Activated naive CD8-positive, alpha-beta T cell treated with anti-CD3 and anti-CD28 coated beads for 36 hours (primary cell): ENCODE data around the gene OLFML2A. TPM values are rescaled to one million over a fixed set of nuclear protein-coding genes. Genes with fewer than 3 reads are reported as not detected.
"Not testable (repeated sequence)": the region's sequence is repeated elsewhere in the genome, so short reads cannot be mapped to it uniquely, and the experiment has no call there.

ENCODE experiments used
- DNase-seq: peaks from one replicate; pipeline ENCODE4 v3.0.0; 2021
- H3K27ac Mint-ChIP-seq: one replicate; pipeline ENCODE4 v1.8.0; 2022; ENCODE audit warnings: mild to moderate bottlenecking, moderate library complexity, mixed read lengths
- H3K27me3 Mint-ChIP-seq: one replicate; pipeline ENCODE4 v1.8.0; 2022; ENCODE audit warnings: mild to moderate bottlenecking, mixed read lengths
- H3K36me3 Mint-ChIP-seq: one replicate; pipeline ENCODE4 v1.8.0; 2021; ENCODE audit warnings: mild to moderate bottlenecking, mixed read lengths
- H3K4me1 Mint-ChIP-seq: one replicate; pipeline ENCODE4 v1.8.0; 2021; ENCODE audit warnings: mixed read lengths
- H3K4me3 Mint-ChIP-seq: one replicate; pipeline ENCODE4 v1.8.0; 2022; ENCODE audit warnings: mild to moderate bottlenecking, moderate library complexity, mixed read lengths
- H3K9me3 Mint-ChIP-seq: one replicate; pipeline ENCODE4 v1.8.0; 2022; ENCODE audit warnings: mixed read lengths
- total RNA-seq, 2 experiments: library from RNA; stranded (reverse); gene quantifications; one replicate each; pipeline ENCODE4 v1.2.3, GENCODE V29; 2021

The OLFML2A gene
- not detected for total RNA-seq

GRCh38 chr9:124776954-124777648, at the start of gene OLFML2A:
Gene OLFML2A, plus strand, starts transcription at chr9:124777133. Its CDS starts 138 bp downstream, at chr9:124777271.
- peaks cover 19% of the 10 kb centered on the region for H3K4me1 Mint-ChIP-seq
- DNase-seq: peak; percentile 41
- no peaks in the 10 kb centered on the region for H3K9me3 Mint-ChIP-seq
- peak within 1 kb of the TSS; percentile 54 for H3K4me3 Mint-ChIP-seq
- H3K27me3 Mint-ChIP-seq: peaks cover 59% of the 10 kb centered on the region
- no peak within 1 kb of the TSS for H3K27ac Mint-ChIP-seq
- no peaks in the 10 kb centered on the region for H3K36me3 Mint-ChIP-seq

GRCh38 chr9:124730772-124731171, 46.2 kb upstream of the OLFML2A start:
- Mint-ChIP-seq H3K4me1 (peaks cover 13% of the 10 kb centered on the region), H3K36me3 (no peaks in the 10 kb centered on the region), H3K4me3 (no peak overlapping the region), H3K27ac (no peak overlapping the region), H3K27me3 (peaks cover 21% of the 10 kb centered on the region), H3K9me3 (no peaks in the 10 kb centered on the region)
- DNase-seq: no peak

- H3K4me1 Mint-ChIP-seq: peaks cover 15% of the 10 kb centered on the region
These were observed 42.8 kb upstream of the OLFML2A start for GRCh38 chr9:124733964-124734740.

GRCh38 chr9:124734741-124735083, 42.2 kb upstream of the OLFML2A start:
- Mint-ChIP-seq H3K27me3 (peaks cover 24% of the 10 kb centered on the region), H3K4me1 (peaks cover 15% of the 10 kb centered on the region)
- H3K4me3 Mint-ChIP-seq, H3K27ac Mint-ChIP-seq, H3K36me3 Mint-ChIP-seq, DNase-seq, H3K9me3 Mint-ChIP-seq: not testable (repeated sequence)

More at GRCh38 chr9:124733964-124734740, 42.8 kb upstream of the OLFML2A start:
- Mint-ChIP-seq H3K27ac (no peak overlapping the region), H3K9me3 (no peaks in the 10 kb centered on the region), H3K36me3 (no peaks in the 10 kb centered on the region), H3K27me3 (peaks cover 24% of the 10 kb centered on the region), H3K4me3 (no peak overlapping the region)
- no peak for DNase-seq

GRCh38 chr9:124735121-124735520, 41.8 kb upstream of the OLFML2A start:
- no peak overlapping the region for H3K27ac Mint-ChIP-seq
- H3K4me3 Mint-ChIP-seq: no peak overlapping the region
- no peaks in the 10 kb centered on the region for H3K36me3 Mint-ChIP-seq
- DNase-seq: peak; percentile 5
- H3K9me3 Mint-ChIP-seq: no peaks in the 10 kb centered on the region
- peaks cover 15% of the 10 kb centered on the region for H3K4me1 Mint-ChIP-seq
- peaks cover 20% of the 10 kb centered on the region for H3K27me3 Mint-ChIP-seq

GRCh38 chr9:124738075-124738474, 38.9 kb upstream of the OLFML2A start:
- H3K27ac Mint-ChIP-seq, DNase-seq, H3K4me3 Mint-ChIP-seq, H3K9me3 Mint-ChIP-seq, H3K36me3 Mint-ChIP-seq: not testable (repeated sequence)
- Mint-ChIP-seq H3K27me3 (peaks cover 13% of the 10 kb centered on the region), H3K4me1 (peaks cover 15% of the 10 kb centered on the region)

GRCh38 chr9:124739360-124739759, 37.6 kb upstream of the OLFML2A start:
- Mint-ChIP-seq H3K27me3 (peaks cover 14% of the 10 kb centered on the region), H3K4me3 (no peak overlapping the region), H3K36me3 (no peaks in the 10 kb centered on the region), H3K9me3 (no peaks in the 10 kb centered on the region), H3K4me1 (peaks cover 13% of the 10 kb centered on the region), H3K27ac (no peak overlapping the region)
- DNase-seq: no peak

GRCh38 chr9:124741149-124741548, 35.8 kb upstream of the OLFML2A start:
- no peak for DNase-seq
- H3K27ac Mint-ChIP-seq: no peak overlapping the region
- no peak overlapping the region for H3K4me3 Mint-ChIP-seq
- H3K27me3 Mint-ChIP-seq: peaks cover 22% of the 10 kb centered on the region
- H3K4me1 Mint-ChIP-seq: peaks cover 2% of the 10 kb centered on the region
- H3K36me3 Mint-ChIP-seq: no peaks in the 10 kb centered on the region
- H3K9me3 Mint-ChIP-seq: no peaks in the 10 kb centered on the region

DNA sequence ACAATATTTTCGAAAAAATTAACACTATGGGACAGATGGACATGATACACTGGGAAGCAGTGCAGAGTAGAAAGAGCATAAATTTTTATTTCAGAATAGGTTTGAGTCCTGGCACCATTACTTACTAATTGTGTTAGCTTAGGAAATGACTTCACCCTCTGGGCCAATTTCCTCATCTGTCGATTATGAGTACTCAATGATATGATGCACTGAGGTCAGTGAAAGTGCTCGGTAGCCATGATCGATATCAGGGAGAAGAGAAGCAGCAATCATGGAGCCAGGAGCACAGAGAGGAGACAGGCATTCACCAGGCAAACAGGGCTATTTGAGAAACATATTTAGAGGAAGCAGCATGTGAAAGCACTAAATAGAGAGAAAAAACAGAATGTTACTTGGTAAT, 35.3 kb upstream of the OLFML2A start:
- H3K27me3 Mint-ChIP-seq: peaks cover 25% of the 10 kb centered on the region

GRCh38 chr9:124742940-124743339, 34.0 kb upstream of the OLFML2A start:
- Mint-ChIP-seq H3K4me1 (peaks cover 2% of the 10 kb centered on the region), H3K4me3 (no peak overlapping the region), H3K27me3 (peaks cover 34% of the 10 kb centered on the region), H3K36me3 (no peaks in the 10 kb centered on the region), H3K27ac (no peak overlapping the region), H3K9me3 (no peaks in the 10 kb centered on the region)
- no peak for DNase-seq

More for the DNA sequence above, 35.3 kb upstream of the OLFML2A start:
- no peak overlapping the region for H3K27ac Mint-ChIP-seq
- H3K4me3 Mint-ChIP-seq: no peak overlapping the region
- H3K9me3 Mint-ChIP-seq: no peaks in the 10 kb centered on the region
- H3K36me3 Mint-ChIP-seq: no peaks in the 10 kb centered on the region
- no peak for DNase-seq
- H3K4me1 Mint-ChIP-seq: peaks cover 2% of the 10 kb centered on the region

DNA sequence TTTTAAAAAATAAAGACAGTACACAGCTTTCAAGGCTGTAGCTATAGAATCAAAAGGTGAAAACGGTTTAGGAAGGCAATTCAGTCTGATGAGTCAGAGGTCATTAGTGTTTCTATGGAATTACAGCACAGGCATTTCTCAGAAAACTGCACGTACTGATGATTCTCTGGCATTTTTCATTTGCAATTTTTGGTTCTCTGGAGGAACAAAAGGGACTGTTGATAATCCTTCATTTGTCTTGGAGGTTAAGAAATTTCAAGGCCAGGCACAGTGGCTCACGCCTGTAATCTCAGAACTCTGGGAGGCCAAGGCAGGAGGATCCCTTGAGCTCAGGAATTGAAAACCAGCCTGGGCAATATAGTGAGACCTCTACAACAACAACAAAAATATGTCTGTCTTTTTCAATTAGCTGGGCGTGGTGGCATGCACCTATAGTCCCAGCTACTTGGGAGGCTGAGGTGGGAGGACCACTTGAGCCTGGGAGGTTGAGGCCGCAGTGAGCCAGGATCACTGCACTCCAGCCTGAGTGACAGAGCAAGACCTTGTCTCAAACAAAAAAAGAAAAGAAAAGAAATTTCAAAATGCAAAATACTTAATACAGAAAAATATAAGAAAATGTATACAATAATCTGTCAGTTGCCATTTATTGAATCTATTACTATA, 33.1 kb upstream of the OLFML2A start:
- Mint-ChIP-seq H3K27ac (no peak overlapping the region), H3K4me1 (peaks cover 2% of the 10 kb centered on the region), H3K36me3 (no peaks in the 10 kb centered on the region), H3K27me3 (peaks cover 35% of the 10 kb centered on the region), H3K9me3 (no peaks in the 10 kb centered on the region), H3K4me3 (no peak overlapping the region)
- no peak for DNase-seq

- H3K27me3 Mint-ChIP-seq: peaks cover 53% of the 10 kb centered on the region
- DNase-seq: no peak
- H3K27ac Mint-ChIP-seq: no peak overlapping the region
- no peaks in the 10 kb centered on the region for H3K9me3 Mint-ChIP-seq
- H3K4me1 Mint-ChIP-seq: peaks cover 2% of the 10 kb centered on the region
- H3K36me3 Mint-ChIP-seq: no peaks in the 10 kb centered on the region
- no peak overlapping the region for H3K4me3 Mint-ChIP-seq
These were observed 29.9 kb upstream of the OLFML2A start for GRCh38 chr9:124747065-124747464.

GRCh38 chr9:124749284-124749683, 27.6 kb upstream of the OLFML2A start:
- H3K4me1 Mint-ChIP-seq: peaks cover under 1% of the 10 kb centered on the region
- H3K27me3 Mint-ChIP-seq: peaks cover 57% of the 10 kb centered on the region
- no peaks in the 10 kb centered on the region for H3K9me3 Mint-ChIP-seq
- no peak overlapping the region for H3K4me3 Mint-ChIP-seq
- DNase-seq: no peak
- no peak overlapping the region for H3K27ac Mint-ChIP-seq
- no peaks in the 10 kb centered on the region for H3K36me3 Mint-ChIP-seq

- H3K36me3 Mint-ChIP-seq: no peaks in the 10 kb centered on the region
- peaks cover 58% of the 10 kb centered on the region for H3K27me3 Mint-ChIP-seq
- no peaks in the 10 kb centered on the region for H3K9me3 Mint-ChIP-seq
- no peak overlapping the region for H3K27ac Mint-ChIP-seq
- DNase-seq: no peak
- H3K4me1 Mint-ChIP-seq: peaks cover 4% of the 10 kb centered on the region
- H3K4me3 Mint-ChIP-seq: no peak overlapping the region
These were observed 27.2 kb upstream of the OLFML2A start for GRCh38 chr9:124749781-124750180.

GRCh38 chr9:124752967-124753366, 24.0 kb upstream of the OLFML2A start:
- Mint-ChIP-seq H3K27ac (no peak overlapping the region), H3K36me3 (no peaks in the 10 kb centered on the region), H3K27me3 (peaks cover 66% of the 10 kb centered on the region), H3K4me3 (no peak overlapping the region), H3K4me1 (peaks cover 11% of the 10 kb centered on the region), H3K9me3 (no peaks in the 10 kb centered on the region)
- no peak for DNase-seq
